T-cell (primary cell): ENCODE measurements around the gene TUT7. TPM values are rescaled to one million over a fixed set of nuclear protein-coding genes. Genes with fewer than 3 reads are reported as not detected.
"Not testable (repeated sequence)": the region's sequence is repeated elsewhere in the genome, so short reads cannot be mapped to it uniquely, and the experiment has no call there.

Experiments
- ATAC-seq, 4 experiments: fragments of 200-7000 bp in 3 of 4; fragments of 150-1000 bp in 1 of 4; cut with Tn5 transposase; replicated peaks in 1 of 4; 1 replicate in 3 of 4; 2 replicates in 1 of 4; pipeline ENCODE4 v1.10.0; 2021; ENCODE audit warnings: moderate library complexity in 3 of 4, mild to moderate bottlenecking in 2 of 4, moderate number of reproducible peaks in 1 of 4
- CTCF ChIA-PET, 2 donors: fragments of 300-600 bp; sonication (Branson Sonifier 250); formaldehyde crosslinking; loops; one replicate each; lab custom pipeline; 2022; ENCODE audit warnings: antibody characterized with exemption in 2 of 2; lab: Charles Lee
- POLR2A ChIA-PET, 2 donors: fragments of 300-600 bp; sonication (Branson Sonifier 250); formaldehyde crosslinking; loops; one replicate each; lab custom pipeline; 2022; ENCODE audit warnings: antibody characterized with exemption in 2 of 2; lab: Charles Lee
- DNase-seq, 35 experiments: peaks; one replicate each; pipeline versions ENCODE4 v3.0.0 to v3.0.0-alpha.2; 2013 to 2023
- H3K27ac ChIP-seq: one replicate; pipeline ENCODE4 v1.5.1; 2013; ENCODE audit warnings: low read length
- H3K27me3 ChIP-seq, 2 experiments: replicated peaks in 1 of 2; 1 replicate in 1 of 2; 2 replicates in 1 of 2; pipeline versions ENCODE4 v1.6.1 to v1.7.0; 2013; ENCODE audit warnings: low read length in 1 of 2, mixed read lengths in 1 of 2; ENCODE audit not compliant: control insufficient read depth in 2 of 2, insufficient read depth in 2 of 2; ENCODE audit errors: extremely low read depth in 1 of 2
- H3K36me3 ChIP-seq, 2 donors: 1 replicate in 1 of 2; 2 replicates in 1 of 2; pipeline versions ENCODE4 v1.6.1 to v1.7.0; 2013; ENCODE audit warnings: low read length in 1 of 2; ENCODE audit not compliant: control insufficient read depth in 2 of 2, insufficient read depth in 1 of 2; ENCODE audit errors: extremely low read depth in 1 of 2
- H3K4me1 ChIP-seq, 2 experiments: 1 replicate in 1 of 2; 2 replicates in 1 of 2; pipeline versions ENCODE4 v1.6.1 to v1.7.0; 2013; ENCODE audit warnings: low read length in 2 of 2, mixed read lengths in 1 of 2; ENCODE audit not compliant: insufficient read depth in 2 of 2, control insufficient read depth in 1 of 2; ENCODE audit errors: extremely low read depth in 1 of 2
- H3K4me3 ChIP-seq, 2 donors: 1 replicate in 1 of 2; 2 replicates in 1 of 2; pipeline versions ENCODE4 v1.5.1 to v1.7.0; 2013; ENCODE audit warnings: mild to moderate bottlenecking in 2 of 2, low read length in 1 of 2, moderate library complexity in 1 of 2; ENCODE audit not compliant: control insufficient read depth in 1 of 2; ENCODE audit errors: extremely low read depth in 1 of 2
- H3K9me3 ChIP-seq: 2 replicates; pipeline ENCODE4 v1.7.0; 2013
- H3K27ac Mint-ChIP-seq, 2 donors: one replicate each; pipeline ENCODE4 v1.8.0; 2020 to 2021; ENCODE audit warnings: mild to moderate bottlenecking in 2 of 2, mixed read lengths in 2 of 2
- H3K27me3 Mint-ChIP-seq, 2 donors: one replicate each; pipeline ENCODE4 v1.8.0; 2021 to 2022; ENCODE audit warnings: mixed read lengths in 2 of 2
- H3K36me3 Mint-ChIP-seq: one replicate; pipeline ENCODE4 v1.8.0; 2021; ENCODE audit warnings: mixed read lengths
- H3K4me1 Mint-ChIP-seq, 3 donors: one replicate each; pipeline ENCODE4 v1.8.0; 2020 to 2022; ENCODE audit warnings: mixed read lengths in 3 of 3, mild to moderate bottlenecking in 1 of 3
- H3K4me3 Mint-ChIP-seq, 3 donors: one replicate each; pipeline ENCODE4 v1.8.0; 2020 to 2022; ENCODE audit warnings: mild to moderate bottlenecking in 3 of 3, mixed read lengths in 3 of 3, moderate library complexity in 3 of 3
- H3K9me3 Mint-ChIP-seq, 3 donors: one replicate each; pipeline ENCODE4 v1.8.0; 2020 to 2022; ENCODE audit warnings: mixed read lengths in 3 of 3
- WGBS: methylation state at CpG from one replicate; pipeline ENCODE4 v1.1.5; 2013; ENCODE audit warnings: missing lambda C conversion rate; ENCODE audit not compliant: insufficient coverage; 5-methylcytosine and 5-hydroxymethylcytosine counted together
- total RNA-seq, 35 experiments: library from RNA in 6 of 35; stranded (reverse) in 6 of 35; fragments of 120-200 nt in 1 of 35; gene quantifications; one replicate each; pipeline versions ENCODE4 v1.2.1 to v1.2.4 and lab custom pipeline; 2013 to 2026

The TUT7 gene, protein sequence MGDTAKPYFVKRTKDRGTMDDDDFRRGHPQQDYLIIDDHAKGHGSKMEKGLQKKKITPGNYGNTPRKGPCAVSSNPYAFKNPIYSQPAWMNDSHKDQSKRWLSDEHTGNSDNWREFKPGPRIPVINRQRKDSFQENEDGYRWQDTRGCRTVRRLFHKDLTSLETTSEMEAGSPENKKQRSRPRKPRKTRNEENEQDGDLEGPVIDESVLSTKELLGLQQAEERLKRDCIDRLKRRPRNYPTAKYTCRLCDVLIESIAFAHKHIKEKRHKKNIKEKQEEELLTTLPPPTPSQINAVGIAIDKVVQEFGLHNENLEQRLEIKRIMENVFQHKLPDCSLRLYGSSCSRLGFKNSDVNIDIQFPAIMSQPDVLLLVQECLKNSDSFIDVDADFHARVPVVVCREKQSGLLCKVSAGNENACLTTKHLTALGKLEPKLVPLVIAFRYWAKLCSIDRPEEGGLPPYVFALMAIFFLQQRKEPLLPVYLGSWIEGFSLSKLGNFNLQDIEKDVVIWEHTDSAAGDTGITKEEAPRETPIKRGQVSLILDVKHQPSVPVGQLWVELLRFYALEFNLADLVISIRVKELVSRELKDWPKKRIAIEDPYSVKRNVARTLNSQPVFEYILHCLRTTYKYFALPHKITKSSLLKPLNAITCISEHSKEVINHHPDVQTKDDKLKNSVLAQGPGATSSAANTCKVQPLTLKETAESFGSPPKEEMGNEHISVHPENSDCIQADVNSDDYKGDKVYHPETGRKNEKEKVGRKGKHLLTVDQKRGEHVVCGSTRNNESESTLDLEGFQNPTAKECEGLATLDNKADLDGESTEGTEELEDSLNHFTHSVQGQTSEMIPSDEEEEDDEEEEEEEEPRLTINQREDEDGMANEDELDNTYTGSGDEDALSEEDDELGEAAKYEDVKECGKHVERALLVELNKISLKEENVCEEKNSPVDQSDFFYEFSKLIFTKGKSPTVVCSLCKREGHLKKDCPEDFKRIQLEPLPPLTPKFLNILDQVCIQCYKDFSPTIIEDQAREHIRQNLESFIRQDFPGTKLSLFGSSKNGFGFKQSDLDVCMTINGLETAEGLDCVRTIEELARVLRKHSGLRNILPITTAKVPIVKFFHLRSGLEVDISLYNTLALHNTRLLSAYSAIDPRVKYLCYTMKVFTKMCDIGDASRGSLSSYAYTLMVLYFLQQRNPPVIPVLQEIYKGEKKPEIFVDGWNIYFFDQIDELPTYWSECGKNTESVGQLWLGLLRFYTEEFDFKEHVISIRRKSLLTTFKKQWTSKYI (N-terminal part only)
- 10 to 100 TPM; 45.4 to 50.4 (median 48.6) TPM for total RNA-seq
- total RNA-seq (2013), result 54.1 TPM
- total RNA-seq (lab: John Stamatoyannopoulos, UW), result 94.8 to 157 (median 126) reads per million in 29 experiments

DNA sequence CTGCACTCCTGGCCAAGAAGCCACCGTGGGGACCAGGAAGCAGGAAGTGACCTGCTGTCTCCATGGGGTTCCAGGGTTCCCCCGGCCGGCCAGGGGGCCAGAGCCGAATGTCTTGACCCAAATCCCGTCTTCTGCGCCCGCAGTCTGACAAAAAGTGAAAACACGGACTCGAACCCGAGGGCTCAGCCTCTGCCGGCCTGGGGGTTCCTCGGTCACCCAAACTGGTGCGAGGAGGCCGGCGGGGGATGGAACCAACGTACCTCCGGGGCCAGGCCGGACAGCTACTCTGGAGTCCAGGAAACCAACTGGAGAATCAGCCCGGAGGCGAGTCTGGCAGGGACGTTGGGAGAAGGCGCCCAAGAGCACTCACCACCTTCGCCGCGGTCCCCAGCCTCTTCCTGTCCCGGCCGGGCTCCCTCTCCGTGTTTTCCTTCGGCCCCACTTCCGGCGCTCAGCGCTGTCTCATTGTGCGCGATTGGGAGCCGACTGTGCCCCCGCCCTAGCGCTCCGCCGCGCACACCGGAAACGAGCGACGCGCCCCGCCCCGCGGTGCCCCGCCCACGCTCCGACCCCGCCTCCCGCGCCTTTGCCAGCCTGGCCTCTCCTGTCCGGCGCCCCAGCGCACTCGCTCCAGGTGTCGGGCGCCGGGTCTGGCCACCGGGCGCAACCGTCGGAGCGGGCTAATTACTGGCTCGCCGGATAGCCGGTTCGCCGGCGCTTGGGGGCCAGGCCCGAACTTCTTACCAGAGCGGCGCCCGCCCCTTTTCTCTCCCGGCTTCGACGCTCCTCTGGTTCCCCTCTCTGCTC lies at the start of gene TUT7:
Gene TUT7 (minus strand): TSS at position 400 of the 807 bp plus-strand sequence. CDS start 1,211 bp downstream, outside the sequence.
- Histone ChIP-seq H3K36me3 (no peaks in the 10 kb centered on the region), H3K27ac (peak within 1 kb of the TSS; percentile 85), H3K9me3 (no peaks in the 10 kb centered on the region), H3K4me1 (peaks cover 18 to 21% of the 10 kb centered on the region in 2 experiments), H3K27me3 (no peaks in the 10 kb centered on the region), H3K4me3 (peak within 1 kb of the TSS; percentile 99 to 100)
- DNase-seq (peak; percentile 86 to 95 (median 90)), ATAC-seq (peak; percentile 93 to 97 (median 94))
- H3K36me3 Mint-ChIP-seq, result peaks cover 14% of the 10 kb centered on the region
- H3K4me1 Mint-ChIP-seq, result peaks cover 38 to 58% (median 50%) of the 10 kb centered on the region in 3 donors
- H3K4me3 Mint-ChIP-seq, result peak within 1 kb of the TSS; percentile 94 to 97 (median 96)
- ChIA-PET CTCF (no interaction called here), POLR2A (no interaction called here)
- peak within 1 kb of the TSS; percentile 91 to 94 for H3K27ac Mint-ChIP-seq
- no peaks in the 10 kb centered on the region for H3K27me3 Mint-ChIP-seq
- WGBS, result 0% methylated on average over 78 of the region's 79 CpGs
- H3K9me3 Mint-ChIP-seq, result no peaks in the 10 kb centered on the region

DNA sequence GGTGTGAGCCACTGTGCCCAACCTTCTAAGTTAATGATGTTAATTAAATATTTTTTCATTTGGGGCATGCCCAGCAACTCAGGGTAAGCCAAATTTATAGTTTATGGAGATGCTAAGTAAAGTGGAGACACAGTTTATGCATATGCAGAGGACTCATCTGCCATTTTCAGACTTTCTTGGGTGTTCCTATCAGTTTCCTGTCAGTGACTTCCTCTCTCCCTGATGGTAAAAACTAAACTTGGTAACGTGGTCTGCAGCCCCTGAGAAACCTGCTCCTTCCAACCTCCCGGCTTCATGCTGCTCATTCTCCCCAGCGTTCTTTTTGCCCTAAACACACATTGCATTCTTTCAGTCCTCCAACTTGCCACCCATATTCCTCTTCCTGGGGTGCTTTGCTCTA lies 48.4 kb upstream of the TUT7 start:
- no peaks in the 10 kb centered on the region for H3K4me1 ChIP-seq
- Mint-ChIP-seq H3K27ac (no peak overlapping the region), H3K4me3 (no peak overlapping the region), H3K27me3 (peaks cover 14 to 20% of the 10 kb centered on the region in 2 donors), H3K36me3 (no peaks in the 10 kb centered on the region), H3K9me3 (no peaks in the 10 kb centered on the region), H3K4me1 (peaks cover 0 to 5% (median 0%) of the 10 kb centered on the region in 3 donors)
- peaks cover 0 to 7% of the 10 kb centered on the region in 2 experiments for H3K27me3 ChIP-seq
- whole genome bisulfite sequencing, result 0% methylated on average over 1 of the region's 3 CpGs
- ATAC-seq, result no peak
- no peaks in the 10 kb centered on the region for H3K9me3 ChIP-seq
- no peak overlapping the region for H3K27ac ChIP-seq
- DNase-seq, result no peak
- H3K36me3 ChIP-seq, result no peaks in the 10 kb centered on the region
- ChIA-PET POLR2A (no interaction called here), CTCF (no interaction called here)
- H3K4me3 ChIP-seq, result no peak overlapping the region

GRCh38 chr9:86396412-86396811 lies 42.2 kb upstream of the TUT7 start:
- Histone ChIP-seq H3K27me3 (peaks cover 0 to 2% of the 10 kb centered on the region in 2 experiments), H3K4me3 (no peak overlapping the region), H3K4me1 (no peaks in the 10 kb centered on the region), H3K36me3 (no peaks in the 10 kb centered on the region), H3K27ac (no peak overlapping the region), H3K9me3 (no peaks in the 10 kb centered on the region)
- no peaks in the 10 kb centered on the region for H3K36me3 Mint-ChIP-seq
- WGBS, result 100% methylated on average over 2 of the region's 2 CpGs
- no peak overlapping the region for H3K4me3 Mint-ChIP-seq
- H3K4me1 Mint-ChIP-seq, result no peaks in the 10 kb centered on the region
- ATAC-seq (no peak), DNase-seq (no peak)
- ChIA-PET CTCF (interaction anchor here in 1 of 2 donors (0.6 kb wide), 1 partner anchor 625 kb away, joined by 3 read pairs; no protein-coding TSS in a partner anchor), POLR2A (no interaction called here)
- H3K27ac Mint-ChIP-seq, result no peak overlapping the region
- H3K9me3 Mint-ChIP-seq, result peaks cover 0 to 5% (median 0%) of the 10 kb centered on the region in 3 donors
- H3K27me3 Mint-ChIP-seq, result peaks cover 7 to 12% of the 10 kb centered on the region in 2 donors

GRCh38 chr9:86390184-86390583 lies 36.0 kb upstream of the TUT7 start:
- H3K36me3 Mint-ChIP-seq, H3K27ac Mint-ChIP-seq, DNase-seq, H3K36me3 ChIP-seq, H3K4me3 ChIP-seq, H3K4me1 ChIP-seq, H3K4me3 Mint-ChIP-seq, CTCF ChIA-PET, POLR2A ChIA-PET, ATAC-seq, H3K27ac ChIP-seq, H3K9me3 ChIP-seq, H3K9me3 Mint-ChIP-seq, H3K4me1 Mint-ChIP-seq: not testable (repeated sequence)
- peaks cover 36 to 39% of the 10 kb centered on the region in 2 donors for H3K27me3 Mint-ChIP-seq
- H3K27me3 ChIP-seq, result peaks cover 0 to 12% of the 10 kb centered on the region in 2 experiments
- 100% methylated on average over 2 of the region's 4 CpGs for WGBS

GRCh38 chr9:86389628-86390027 lies 35.4 kb upstream of the TUT7 start:
- 90% methylated on average over 4 of the region's 4 CpGs for WGBS
- H3K4me1 ChIP-seq, result no peaks in the 10 kb centered on the region
- Mint-ChIP-seq H3K36me3 (no peaks in the 10 kb centered on the region), H3K4me1 (no peaks in the 10 kb centered on the region), H3K27ac (no peak overlapping the region), H3K4me3 (no peak overlapping the region), H3K9me3 (peaks cover 0 to 5% (median 0%) of the 10 kb centered on the region in 3 donors), H3K27me3 (peaks cover 33 to 43% of the 10 kb centered on the region in 2 donors)
- ChIA-PET POLR2A (no interaction called here), CTCF (no interaction called here)
- H3K27me3 ChIP-seq, result peaks cover 0 to 13% of the 10 kb centered on the region in 2 experiments
- H3K4me3 ChIP-seq, result no peak overlapping the region
- DNase-seq (no peak), ATAC-seq (no peak)
- H3K9me3 ChIP-seq, result no peaks in the 10 kb centered on the region
- H3K36me3 ChIP-seq, result no peaks in the 10 kb centered on the region
- no peak overlapping the region for H3K27ac ChIP-seq
